ENCODE measurements around the gene KMT5B. TPM values are rescaled to one million over a fixed set of nuclear protein-coding genes. Genes with fewer than 3 reads are reported as not detected.

The KMT5B gene
- total RNA-seq, 1 donor from 2014 or later: 43.9 TPM

DNA sequence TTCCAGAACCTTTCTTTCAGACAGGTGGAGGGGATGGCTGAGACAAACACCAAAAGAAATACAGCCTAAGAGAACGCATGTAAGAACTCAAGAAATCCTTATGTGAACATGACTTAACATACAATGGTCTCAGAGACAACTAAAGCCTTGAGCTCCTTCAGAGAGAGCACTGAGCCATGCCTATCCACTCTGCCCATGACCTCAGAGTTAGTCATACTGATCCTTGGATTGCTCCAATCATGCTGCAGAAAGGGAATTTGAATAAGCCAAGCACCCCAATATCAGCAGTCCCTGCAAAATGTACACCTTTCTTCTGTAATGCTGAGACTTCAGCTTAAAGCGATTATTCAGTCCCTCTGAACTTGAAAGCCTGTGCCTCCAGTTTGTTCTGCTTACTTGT is 48.7 kb downstream of the KMT5B start:
- H3K27me3 ChIP-seq: no peaks in the 10 kb centered on the region
- no peaks in the 10 kb centered on the region for H3K4me1 ChIP-seq
- no peak overlapping the region for H3K27ac ChIP-seq
- intact Hi-C loops (cut with DNase I): no loop called here
- TF ChIP-seq, protein P1, sequence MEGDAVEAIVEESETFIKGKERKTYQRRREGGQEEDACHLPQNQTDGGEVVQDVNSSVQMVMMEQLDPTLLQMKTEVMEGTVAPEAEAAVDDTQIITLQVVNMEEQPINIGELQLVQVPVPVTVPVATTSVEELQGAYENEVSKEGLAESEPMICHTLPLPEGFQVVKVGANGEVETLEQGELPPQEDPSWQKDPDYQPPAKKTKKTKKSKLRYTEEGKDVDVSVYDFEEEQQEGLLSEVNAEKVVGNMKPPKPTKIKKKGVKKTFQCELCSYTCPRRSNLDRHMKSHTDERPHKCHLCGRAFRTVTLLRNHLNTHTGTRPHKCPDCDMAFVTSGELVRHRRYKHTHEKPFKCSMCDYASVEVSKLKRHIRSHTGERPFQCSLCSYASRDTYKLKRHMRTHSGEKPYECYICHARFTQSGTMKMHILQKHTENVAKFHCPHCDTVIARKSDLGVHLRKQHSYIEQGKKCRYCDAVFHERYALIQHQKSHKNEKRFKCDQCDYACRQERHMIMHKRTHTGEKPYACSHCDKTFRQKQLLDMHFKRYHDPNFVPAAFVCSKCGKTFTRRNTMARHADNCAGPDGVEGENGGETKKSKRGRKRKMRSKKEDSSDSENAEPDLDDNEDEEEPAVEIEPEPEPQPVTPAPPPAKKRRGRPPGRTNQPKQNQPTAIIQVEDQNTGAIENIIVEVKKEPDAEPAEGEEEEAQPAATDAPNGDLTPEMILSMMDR (IDR thresholded peaks at IDR 0.05): no peak
- H3K4me3 ChIP-seq: no peak overlapping the region
- H3K9me3 ChIP-seq: no peaks in the 10 kb centered on the region
- ATAC-seq (no peak), DNase-seq (no peak)
- peaks cover 57% of the 10 kb centered on the region for H3K36me3 ChIP-seq

DNA sequence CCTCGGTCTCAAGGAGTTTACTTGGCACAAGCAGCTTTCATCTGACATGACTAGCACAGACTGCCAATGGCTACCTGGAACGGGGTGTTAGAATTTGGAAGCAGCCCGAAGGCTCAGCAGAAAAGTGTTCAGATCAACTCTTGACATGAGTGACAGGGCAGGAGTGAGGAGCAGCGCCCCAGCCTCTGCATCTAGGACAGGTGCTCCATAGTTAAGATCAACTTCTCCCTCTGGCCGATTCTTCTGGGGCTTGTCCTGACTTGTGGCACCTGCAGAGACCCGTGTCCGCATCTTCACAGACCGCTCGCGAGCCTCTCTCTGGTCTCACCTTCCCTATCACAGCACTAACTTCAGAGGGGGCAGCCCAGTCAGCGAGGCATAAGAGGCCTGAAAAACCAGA is 49.4 kb downstream of the KMT5B start:
- H3K4me3 ChIP-seq: no peak overlapping the region
- ATAC-seq (no peak), DNase-seq (no peak)
- no peaks in the 10 kb centered on the region for H3K4me1 ChIP-seq
- H3K9me3 ChIP-seq: no peaks in the 10 kb centered on the region
- H3K36me3 ChIP-seq: peaks cover 52% of the 10 kb centered on the region
- TF ChIP-seq, protein P1 (IDR thresholded peaks at IDR 0.05): no peak
- intact Hi-C loops (cut with DNase I): no loop called here
- H3K27ac ChIP-seq: no peak overlapping the region
- H3K27me3 ChIP-seq: no peaks in the 10 kb centered on the region

DNA sequence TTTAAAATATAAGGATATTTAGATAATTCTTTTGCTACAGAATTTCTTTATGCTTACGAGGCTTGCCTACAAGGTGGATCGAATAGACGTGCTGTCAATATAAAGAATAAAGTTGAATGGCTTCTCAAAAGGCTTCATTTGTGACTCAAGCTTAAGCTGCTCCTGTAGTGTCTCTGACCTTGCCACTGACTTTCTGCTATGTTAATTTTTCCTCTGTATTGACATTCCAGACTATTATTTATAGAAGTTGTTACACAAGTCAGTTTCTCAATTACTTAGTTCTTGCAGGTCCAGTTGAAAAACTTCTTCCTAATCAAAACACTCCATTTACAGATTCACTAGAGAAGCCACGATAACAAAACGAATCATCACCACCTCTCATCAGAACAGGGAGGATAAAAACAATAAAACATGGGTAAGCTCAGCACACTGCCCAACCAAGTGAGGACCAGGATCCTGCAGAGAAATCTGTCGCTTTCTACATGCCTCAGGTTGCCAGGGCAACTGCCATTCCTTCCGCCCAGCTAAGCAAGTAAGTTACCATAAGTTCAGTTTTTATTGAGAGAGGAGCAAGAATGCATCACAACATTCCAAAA is 52.9 kb downstream of the KMT5B start:
- ATAC-seq: peak; percentile 63
- no peaks in the 10 kb centered on the region for H3K9me3 ChIP-seq
- intact Hi-C loops (cut with DNase I): no loop called here

DNA sequence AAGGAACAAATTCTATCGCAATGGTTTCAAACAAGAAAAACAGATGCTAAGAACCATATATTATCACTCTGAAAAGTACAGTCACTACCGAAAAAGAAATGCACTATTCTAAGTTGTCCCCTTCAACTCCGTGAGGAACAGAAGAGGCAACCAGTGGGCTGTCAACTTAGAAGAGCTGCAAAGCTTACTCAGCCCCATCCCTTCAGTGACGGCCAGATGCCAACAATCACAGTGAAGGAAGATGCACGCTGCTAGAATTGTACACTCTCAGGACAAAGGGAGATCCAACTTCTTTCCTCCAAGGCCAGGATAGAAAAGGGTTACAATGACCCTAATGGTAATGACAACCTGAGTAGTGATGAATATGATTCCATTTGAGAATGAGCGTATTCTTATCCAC is 53.4 kb downstream of the KMT5B start:
- Histone ChIP-seq H3K27ac (no peak overlapping the region), H3K36me3 (peaks cover 24% of the 10 kb centered on the region), H3K4me1 (no peaks in the 10 kb centered on the region), H3K4me3 (no peak overlapping the region), H3K9me3 (no peaks in the 10 kb centered on the region), H3K27me3 (no peaks in the 10 kb centered on the region)
- intact Hi-C loops (cut with DNase I): no loop called here
- ATAC-seq: no peak
- TF ChIP-seq, protein P1 (IDR thresholded peaks at IDR 0.05): no peak
- DNase-seq: no peak

More for the DNA sequence above, 52.9 kb downstream of the KMT5B start:
- TF ChIP-seq, protein P1 (IDR thresholded peaks at IDR 0.05): no peak
- Histone ChIP-seq H3K36me3 (peaks cover 28% of the 10 kb centered on the region), H3K4me3 (no peak overlapping the region), H3K27ac (no peak overlapping the region), H3K27me3 (no peaks in the 10 kb centered on the region), H3K4me1 (no peaks in the 10 kb centered on the region)
- no peak for DNase-seq

DNA sequence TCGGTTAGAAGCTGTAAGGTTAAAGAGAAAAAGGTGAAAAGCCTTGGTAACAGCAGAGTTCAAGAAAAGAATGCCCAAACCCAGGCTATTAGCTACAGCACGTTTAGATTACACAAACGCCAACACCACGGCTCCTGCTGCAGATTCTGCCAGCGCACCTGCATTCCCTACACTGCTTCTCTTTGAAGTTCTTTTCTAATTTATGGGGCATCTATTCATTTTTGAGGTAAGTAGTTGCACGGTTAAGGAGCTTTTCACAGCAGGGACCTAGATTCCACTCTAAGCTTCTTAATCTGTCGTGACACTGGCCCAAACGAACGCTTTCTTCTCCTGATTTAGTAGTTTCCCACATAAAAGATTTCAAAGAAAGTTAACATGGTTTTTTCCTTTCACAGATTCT is 53.9 kb downstream of the KMT5B start:
- no peak overlapping the region for H3K27ac ChIP-seq
- DNase-seq (no peak), ATAC-seq (no peak)
- no peaks in the 10 kb centered on the region for H3K27me3 ChIP-seq
- H3K9me3 ChIP-seq: no peaks in the 10 kb centered on the region
- no peak overlapping the region for H3K4me3 ChIP-seq
- intact Hi-C loops (cut with DNase I): no loop called here
- TF ChIP-seq, protein P1 (IDR thresholded peaks at IDR 0.05): no peak
- no peaks in the 10 kb centered on the region for H3K4me1 ChIP-seq
- peaks cover 20% of the 10 kb centered on the region for H3K36me3 ChIP-seq

DNA sequence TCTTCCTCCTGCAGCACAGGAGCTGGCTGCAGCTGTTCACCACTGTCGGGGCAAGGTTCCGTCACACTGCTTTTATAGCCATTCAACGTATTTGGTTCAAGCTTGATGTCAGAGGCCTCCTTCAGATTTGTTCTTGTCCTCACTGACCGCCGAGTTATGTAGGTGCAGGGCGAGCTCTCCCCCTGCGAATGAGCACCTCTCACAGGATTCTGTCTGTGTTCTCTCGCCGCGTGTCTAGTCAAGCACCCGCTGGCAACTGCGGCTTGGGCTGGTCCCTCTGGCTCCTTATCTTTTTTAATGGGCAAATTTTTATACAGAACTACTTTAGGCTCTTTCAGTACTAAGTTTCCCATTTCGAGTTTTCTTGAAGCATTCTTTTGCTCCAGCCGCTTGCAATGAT is 54.5 kb downstream of the KMT5B start:
- no peaks in the 10 kb centered on the region for H3K27me3 ChIP-seq
- H3K4me1 ChIP-seq: no peaks in the 10 kb centered on the region
- intact Hi-C loops (cut with DNase I): no loop called here
- no peak overlapping the region for H3K4me3 ChIP-seq
- H3K27ac ChIP-seq: no peak overlapping the region
- TF ChIP-seq, protein P1 (IDR thresholded peaks at IDR 0.05): no peak
- peaks cover 19% of the 10 kb centered on the region for H3K36me3 ChIP-seq
- ATAC-seq (peak; percentile 59), DNase-seq (no peak)
- no peaks in the 10 kb centered on the region for H3K9me3 ChIP-seq

Data from upper lobe of right lung (tissue), 1 donor.